GM12878 (cell line): ENCODE data around the gene FAM221B. TPM values are rescaled to one million over a fixed set of nuclear protein-coding genes. Genes with fewer than 3 reads are reported as not detected.

ENCODE experiments used
- ATAC-seq: fragments of 200-7000 bp; cut with Tn5 transposase; 3 replicates; pipeline ENCODE4 v1.9.1; 2020; ENCODE audit warnings: mild to moderate bottlenecking, moderate library complexity
- BruUV-seq: library from RNA; stranded (reverse); fragments of 400-500 nt; replicated peaks from 2 replicates; lab custom pipeline; 2021; lab: Mats Ljungman, UMichigan
- CTCF ChIA-PET: fragments of 300-600 bp; sonication (Branson Sonifier 250); formaldehyde crosslinking; extraction: SDS; loops from one replicate; lab custom pipeline; 2021; ENCODE audit warnings: inconsistent platforms; lab: Yijun Ruan, JAX
- POLR2A ChIA-PET: fragments of 350-600 bp; formaldehyde crosslinking; extraction: SDS; loops from one replicate; lab custom pipeline; 2021; ENCODE audit warnings: inconsistent platforms; lab: Charles Lee
- RAD21 ChIA-PET: fragments of 300-600 bp; sonication (Branson Sonifier 250); formaldehyde crosslinking; loops from one replicate; lab custom pipeline; 2023; ENCODE audit warnings: antibody characterized with exemption; ENCODE audit not compliant: unreplicated experiment; lab: Charles Lee
- SMC1A ChIA-PET: fragments of 300-600 bp; sonication (Branson Sonifier 250); formaldehyde crosslinking; loops from one replicate; lab custom pipeline; 2023; ENCODE audit not compliant: unreplicated experiment, uncharacterized antibody; lab: Charles Lee
- DNase-seq: peaks from one replicate; pipeline ENCODE4 v3.0.0-alpha.2; 2011; ENCODE audit warnings: low read depth, low spot score
- FAIRE-seq: peaks from 3 replicates; lab custom pipeline; 2011; peaks lifted over from hg19 to GRCh38; lab: Jason Lieb, UNC
- H2AFZ ChIP-seq: 2 replicates; pipeline ENCODE4 v1.6.0; 2011; ENCODE audit warnings: low read depth, low read length, control low read depth; ENCODE audit not compliant: control insufficient read depth
- H3K27ac ChIP-seq: 2 replicates; pipeline ENCODE4 v1.5.1; 2011; ENCODE audit warnings: control low read depth; ENCODE audit not compliant: control insufficient read depth, insufficient read depth
- H3K27me3 ChIP-seq, 2 experiments: replicated peaks in 1 of 2; 2 replicates each; pipeline versions ENCODE4 v1.6.0 to v1.6.1; 2011; ENCODE audit warnings: low read length in 1 of 2; ENCODE audit not compliant: control insufficient read depth in 2 of 2, insufficient read depth in 2 of 2
- H3K36me3 ChIP-seq, 2 experiments: 2 replicates each; pipeline ENCODE4 v1.5.1; 2011; ENCODE audit warnings: low read length in 1 of 2; ENCODE audit not compliant: control insufficient read depth in 2 of 2, insufficient read depth in 2 of 2
- H3K4me1 ChIP-seq: 2 replicates; pipeline ENCODE4 v1.6.1; 2011; ENCODE audit warnings: mild to moderate bottlenecking, low read length, moderate library complexity, mixed read lengths; ENCODE audit not compliant: control insufficient read depth, insufficient read depth
- H3K4me2 ChIP-seq: 2 replicates; pipeline ENCODE4 v1.6.0; 2011; ENCODE audit warnings: control low read depth; ENCODE audit not compliant: control insufficient read depth, insufficient read depth
- H3K4me3 ChIP-seq: fragments of 200-600 bp; sonication (generic); 2 replicates; pipeline ENCODE4 v1.5.1; 2016
- H3K79me2 ChIP-seq: 2 replicates; pipeline ENCODE4 v1.6.0; 2011; ENCODE audit warnings: low read length; ENCODE audit not compliant: control insufficient read depth, insufficient read depth
- H3K9ac ChIP-seq: 2 replicates; pipeline ENCODE4 v1.8.0; 2011; ENCODE audit warnings: low read length, control low read depth, mixed read lengths; ENCODE audit not compliant: control insufficient read depth, insufficient read depth
- H3K9me3 ChIP-seq: replicated peaks from 3 replicates; pipeline ENCODE4 v1.5.1; 2011; ENCODE audit warnings: mild to moderate bottlenecking, low read length; ENCODE audit not compliant: control insufficient read depth, insufficient read depth
- H4K20me1 ChIP-seq: 2 replicates; pipeline ENCODE4 v1.6.0; 2011; ENCODE audit not compliant: control insufficient read depth, insufficient read depth
- CBX5 ChIP-seq: sonication (generic); IDR thresholded peaks from 2 replicates; pipeline ENCODE4 v1.6.1; 2016; ENCODE audit warnings: low read depth, moderate library complexity, mild to moderate bottlenecking, inconsistent platforms
- CTCF ChIP-seq, 3 experiments: IDR thresholded peaks in 2 of 3; conservative IDR thresholded peaks in 1 of 3; 2 replicates each; pipeline ENCODE4 v1.5.1; 2011; ENCODE audit warnings: low read depth in 3 of 3, low read length in 3 of 3, mild to moderate bottlenecking in 3 of 3, control low read depth in 2 of 3, moderate library complexity in 2 of 3, inconsistent platforms in 1 of 3, mixed read lengths in 1 of 3; ENCODE audit not compliant: control insufficient read depth in 2 of 3, insufficient read depth in 1 of 3; ENCODE audit errors: extremely low read depth in 1 of 3
- CUX1 ChIP-seq: IDR thresholded peaks from 2 replicates; pipeline ENCODE4 v1.6.1; 2012; ENCODE audit warnings: improper control_type of control experiment, low read depth, low read length; ENCODE audit not compliant: insufficient replicate concordance
- SMC3 ChIP-seq: IDR thresholded peaks from 2 replicates; pipeline ENCODE4 v1.6.1; 2011; ENCODE audit warnings: low read length, improper control_type of control experiment, borderline replicate concordance
- SP1 ChIP-seq: IDR thresholded peaks from one replicate; pipeline ENCODE4 v1.6.1; 2011; ENCODE audit warnings: low read depth, low read length
- WGBS: methylation state at CpG from one replicate; pipeline ENCODE4 v1.1.6; 2016; ENCODE audit warnings: low lambda C conversion rate; ENCODE audit not compliant: insufficient replicate concordance, insufficient coverage; ENCODE audit errors: missing lambda C conversion rate; 5-methylcytosine and 5-hydroxymethylcytosine counted together
- in situ Hi-C: fragments of 300-500 bp; cut with MboI; formaldehyde crosslinking; loops from 9 replicates; pipeline ENCODE4 v1.14.3; 2018; ENCODE audit warnings: mixed read lengths
- intact Hi-C: fragments of 100-400 bp; cut with micrococcal nuclease; formaldehyde crosslinking; loops from one replicate; pipeline ENCODE4 v1.14.2; 2022; ENCODE audit not compliant: unreplicated experiment
- polyA plus RNA-seq, 11 experiments: library from polyadenylated mRNA; depleted of rRNA in 4 of 11; unstranded in 6 of 11; stranded (reverse) in 5 of 11; fragments of >200 nt; fragmentation: Nextera tagmentation in 4 of 11; fragmentation: Illumina TruSeq in 1 of 11; extraction: Ambion mirVana in 4 of 11; extraction: Trizol in 1 of 11; gene quantifications; 1 replicate in 1 of 11; 2 replicates in 10 of 11; pipeline versions ENCODE4 v1.2.1 to v1.2.3, GENCODE V29; 2011 to 2016; ENCODE audit warnings: inconsistent platforms in 2 of 11, missing spikeins in 2 of 11, low read depth in 1 of 11
- total RNA-seq, 4 experiments: library from RNA; depleted of rRNA in 3 of 4; stranded (reverse); fragments of >200 nt in 3 of 4; fragmentation: Illumina TruSeq in 1 of 4; extraction: Trizol in 1 of 4; gene quantifications; 2 replicates each; pipeline versions ENCODE4 v1.2.1 to v1.2.3, GENCODE V29; 2013 to 2021

FAM221B gene
- total and polyA plus RNA-seq, 10 of the 15 experiments (the other 5 are each of a cell fraction or from before 2014, with no cell fraction given), result 0.02 to 0.12 (median 0.04) TPM; not detected in 5

- Histone ChIP-seq H3K27me3 (no peaks in the 10 kb centered on the region), H3K36me3 (no peaks in the 10 kb centered on the region), H4K20me1 (no peaks in the 10 kb centered on the region), H2AFZ (no peak overlapping the region), H3K27ac (peak overlapping the region; percentile 54; the same call in 1 of the 2 replicates), H3K4me1 (peaks cover 29% of the 10 kb centered on the region), H3K4me3 (no peak overlapping the region), H3K9ac (no peak overlapping the region), H3K4me2 (no peak overlapping the region), H3K9me3 (no peaks in the 10 kb centered on the region), H3K79me2 (no peaks in the 10 kb centered on the region)
- RAD21 ChIA-PET, result interaction anchor here (1.2 to 5.4 kb wide), 9 partner anchors 9 to 189 kb away, joined by 3 to 41 read pairs (median 5); partner anchors contain the start of genes CREB3 and TLN1
- WGBS, result 47% methylated on average over 3 of the region's 3 CpGs
- BruUV-seq, result no TSS peak
- intact Hi-C loops, result no loop called here
- CTCF ChIA-PET, result interaction anchor here (0.6 to 7.8 kb wide), 16 partner anchors 8 to 107 kb away, joined by 3 to 59 read pairs (median 6); partner anchors contain the start of genes HINT2 and SPAG8
- POLR2A ChIA-PET, result interaction anchor here (0.6 to 6.2 kb wide), 3 partner anchors 10 to 206 kb away, joined by 3 to 80 read pairs (median 3); partner anchors contain the start of gene HINT2
- no peak for DNase-seq
- SMC1A ChIA-PET, result interaction anchor here (0.8 to 8.9 kb wide), 7 partner anchors 9 to 107 kb away, joined by 3 to 118 read pairs (median 8); partner anchors contain the start of gene SPAG8
- no peak for FAIRE-seq
- peak; percentile 35; the same call in 2 of the 3 replicates for ATAC-seq
- in situ Hi-C loops, result no loop called here
- TF ChIP-seq CBX5 (no peak), SP1 (no peak), SMC3 (peak; percentile 19; the same call in 1 of the 2 replicates), CUX1 (no peak), CTCF (IDR thresholded peaks at IDR 0.05 in 2 of 3, conservative IDR thresholded peaks at IDR 0.05 in 1 of 3; ENCODE audit: control insufficient read depth in 2 of 3, extremely low read depth in 1 of 3, insufficient read depth in 1 of 3, low read depth in 3 of 3, low read length in 3 of 3) (peak; percentile 28 to 35 (median 32); a peak in 5 of 6 replicates)
Measured at GRCh38 chr9:35835216-35835632, 6.7 kb upstream of the FAM221B start.
